Rectal smooth muscle tissue (tissue), 1 donor: Measurements from ENCODE around the gene TNRC6C.
A peak's percentile ranks its signal among the peaks of the same experiment; 100 is the strongest.

Source experiments
- H3K27ac ChIP-seq: one replicate; pipeline ENCODE4 v1.7.0; 2013; ENCODE audit warnings: low read depth, low read length, inconsistent platforms
- H3K27me3 ChIP-seq: one replicate; pipeline ENCODE4 v1.7.0; 2013; ENCODE audit warnings: low read length; ENCODE audit not compliant: control insufficient read depth, insufficient read depth
- H3K36me3 ChIP-seq: one replicate; pipeline ENCODE4 v1.7.0; 2013; ENCODE audit warnings: low read length; ENCODE audit not compliant: control insufficient read depth, insufficient read depth
- H3K4me1 ChIP-seq: one replicate; pipeline ENCODE4 v1.7.0; 2013; ENCODE audit warnings: low read length; ENCODE audit not compliant: control insufficient read depth, insufficient read depth
- H3K4me3 ChIP-seq: one replicate; pipeline ENCODE4 v1.7.0; 2013; ENCODE audit warnings: low read length
- H3K9ac ChIP-seq: one replicate; pipeline ENCODE4 v1.7.0; 2013; ENCODE audit warnings: low read length

TNRC6C gene

DNA sequence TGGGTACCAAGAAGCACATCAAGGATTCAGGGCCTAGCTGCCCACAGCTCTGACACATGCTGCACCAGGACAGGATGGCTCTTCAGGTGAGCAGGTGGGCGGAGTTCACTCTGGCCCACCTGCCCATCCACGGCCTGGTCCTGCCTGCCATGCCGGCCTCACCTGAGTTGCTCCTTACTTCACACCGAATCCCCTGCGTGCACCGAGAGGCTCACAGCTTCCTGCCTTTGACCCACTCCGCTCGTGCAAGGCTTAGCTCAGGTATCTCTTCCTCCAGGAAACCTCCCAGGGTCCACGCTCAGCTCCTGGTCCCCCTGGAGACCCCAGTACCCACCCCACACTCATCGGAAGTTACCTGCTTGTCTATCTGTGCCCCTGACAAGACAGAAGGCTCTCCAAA is 21.6 kb upstream of the TNRC6C start:
- Histone ChIP-seq H3K9ac (no peak overlapping the region), H3K36me3 (no peaks in the 10 kb centered on the region), H3K27ac (no peak overlapping the region), H3K27me3 (no peaks in the 10 kb centered on the region), H3K4me1 (no peaks in the 10 kb centered on the region), H3K4me3 (no peak overlapping the region)

DNA sequence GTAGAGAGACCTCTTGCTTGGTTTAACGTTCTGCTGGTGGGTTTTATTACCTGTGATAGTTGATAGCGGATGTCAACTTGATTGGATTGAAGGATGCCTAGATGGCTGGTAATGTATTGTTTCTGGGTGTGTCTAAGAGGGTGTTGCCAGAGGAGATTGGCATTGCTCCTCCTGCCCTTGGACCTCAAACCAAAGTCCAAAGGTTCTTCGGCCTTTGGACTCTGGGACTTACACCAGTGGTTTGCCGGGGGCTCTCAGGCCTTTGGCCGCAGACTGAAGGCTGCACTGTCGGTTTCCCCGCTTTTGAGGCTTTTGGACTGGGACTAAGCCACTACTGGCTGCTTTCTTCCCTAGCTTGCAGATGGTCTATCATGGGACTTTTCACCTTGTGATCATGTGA is 17.5 kb upstream of the TNRC6C start:
- Histone ChIP-seq H3K4me1 (no peaks in the 10 kb centered on the region), H3K9ac (no peak overlapping the region), H3K27ac (no peak overlapping the region), H3K36me3 (no peaks in the 10 kb centered on the region), H3K27me3 (no peaks in the 10 kb centered on the region), H3K4me3 (no peak overlapping the region)

DNA sequence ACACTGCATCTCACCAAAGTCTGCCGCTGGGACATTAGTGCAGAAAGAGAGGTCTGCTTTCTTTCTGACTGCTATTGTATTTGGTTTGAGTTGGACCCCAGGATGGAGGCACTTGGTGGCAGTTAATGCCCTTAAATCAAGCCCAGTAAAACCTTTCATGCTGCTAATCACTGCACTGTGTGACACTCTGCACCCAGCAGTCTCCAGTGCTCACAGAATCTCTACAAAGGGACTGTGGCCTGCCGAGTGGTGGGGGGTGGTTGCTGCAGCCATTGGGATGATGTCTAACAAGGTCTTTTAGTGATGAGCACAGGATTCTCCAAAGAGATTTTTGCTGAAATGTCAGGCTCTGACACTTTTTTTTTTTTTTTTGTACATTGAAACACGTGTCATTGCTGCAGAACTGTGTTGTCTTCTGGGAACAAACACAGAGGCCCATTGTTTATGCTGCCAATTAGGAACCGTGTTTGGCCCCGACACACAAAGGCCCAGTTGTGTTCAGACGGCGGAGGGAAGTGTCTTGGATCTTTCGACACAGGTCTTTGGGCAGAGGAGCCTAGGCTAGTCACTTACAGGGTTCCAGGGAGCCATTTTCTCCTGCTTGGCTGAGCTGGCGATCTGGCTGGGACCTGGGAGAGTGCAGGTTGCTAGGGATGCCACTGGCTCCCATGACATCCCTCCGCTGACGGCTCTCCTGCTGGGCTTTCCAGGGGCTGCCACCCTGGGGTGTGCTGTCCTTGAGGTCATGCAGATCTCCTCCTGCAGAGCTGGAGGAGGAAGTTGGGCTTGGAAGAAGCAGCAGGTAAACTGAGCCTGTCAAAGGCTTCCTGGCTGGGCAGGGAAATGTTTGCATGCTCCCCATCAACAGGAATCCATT is 16.2 kb upstream of the TNRC6C start:
- no peaks in the 10 kb centered on the region for H3K27me3 ChIP-seq
- H3K36me3 ChIP-seq, result no peaks in the 10 kb centered on the region
- no peak overlapping the region for H3K27ac ChIP-seq
- H3K4me1 ChIP-seq, result no peaks in the 10 kb centered on the region
- H3K9ac ChIP-seq, result no peak overlapping the region
- no peak overlapping the region for H3K4me3 ChIP-seq

DNA sequence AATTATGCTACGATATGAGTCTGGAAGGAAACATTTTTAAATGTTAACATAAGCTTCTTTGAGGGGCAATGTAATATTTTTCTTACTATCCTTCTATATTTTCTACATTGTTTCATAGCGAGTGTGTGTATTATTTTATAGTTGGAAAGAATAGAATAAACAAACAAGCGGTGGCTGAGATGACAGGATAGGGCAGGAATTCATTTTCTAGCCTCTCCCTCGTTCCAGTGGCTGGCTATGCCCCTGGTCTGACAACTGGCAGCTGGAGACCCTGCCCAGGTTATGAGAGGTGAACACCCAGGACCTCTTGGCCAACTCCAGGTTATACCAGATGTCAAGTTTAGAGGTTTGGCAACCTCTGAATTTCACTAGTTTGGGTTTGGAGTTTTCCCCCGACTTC is 14.5 kb upstream of the TNRC6C start:
- Histone ChIP-seq H3K27ac (no peak overlapping the region), H3K27me3 (no peaks in the 10 kb centered on the region), H3K4me1 (no peaks in the 10 kb centered on the region), H3K4me3 (no peak overlapping the region), H3K9ac (no peak overlapping the region), H3K36me3 (no peaks in the 10 kb centered on the region)

DNA sequence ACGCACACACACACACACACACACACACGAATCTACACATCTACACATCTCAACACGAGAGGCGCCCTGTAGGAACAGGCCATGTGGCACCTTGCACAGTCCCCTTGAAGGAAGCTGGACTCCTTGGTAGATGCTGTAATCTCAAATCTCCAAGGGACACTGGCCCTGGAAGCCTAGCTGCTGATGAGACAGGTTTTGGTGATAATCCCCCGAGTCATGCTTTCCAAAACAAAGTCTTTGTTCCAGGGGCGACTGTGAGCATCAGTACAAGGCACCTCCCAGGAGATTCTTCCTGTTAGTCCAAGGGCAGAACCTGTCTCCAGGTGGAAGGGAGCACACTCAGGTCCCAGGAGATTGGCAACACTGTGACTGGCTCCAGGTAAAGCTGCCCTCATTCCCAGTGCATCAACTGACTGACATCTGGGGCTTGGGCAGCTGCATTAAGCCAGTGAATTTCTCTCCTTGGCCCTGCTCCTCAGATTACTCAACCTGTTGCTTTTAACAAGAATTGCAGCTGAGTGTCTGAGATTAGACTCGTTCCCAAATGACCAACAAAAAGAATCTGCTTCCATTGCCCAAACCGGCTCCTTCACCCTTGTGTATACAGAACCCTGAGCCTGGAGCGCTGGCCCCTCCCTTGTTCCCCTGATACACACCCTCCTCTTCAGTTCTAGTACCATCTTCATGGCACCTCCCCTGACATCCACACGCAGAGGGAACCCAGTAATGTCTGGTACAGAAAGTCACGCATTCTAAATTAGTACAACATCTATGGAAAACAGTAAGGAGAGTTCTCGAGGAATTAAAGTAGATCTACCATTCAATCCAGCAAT is 13.9 kb upstream of the TNRC6C start:
- H3K36me3 ChIP-seq, result no peaks in the 10 kb centered on the region
- no peak overlapping the region for H3K9ac ChIP-seq
- no peaks in the 10 kb centered on the region for H3K4me1 ChIP-seq
- H3K27ac ChIP-seq, result no peak overlapping the region
- no peaks in the 10 kb centered on the region for H3K27me3 ChIP-seq
- no peak overlapping the region for H3K4me3 ChIP-seq

DNA sequence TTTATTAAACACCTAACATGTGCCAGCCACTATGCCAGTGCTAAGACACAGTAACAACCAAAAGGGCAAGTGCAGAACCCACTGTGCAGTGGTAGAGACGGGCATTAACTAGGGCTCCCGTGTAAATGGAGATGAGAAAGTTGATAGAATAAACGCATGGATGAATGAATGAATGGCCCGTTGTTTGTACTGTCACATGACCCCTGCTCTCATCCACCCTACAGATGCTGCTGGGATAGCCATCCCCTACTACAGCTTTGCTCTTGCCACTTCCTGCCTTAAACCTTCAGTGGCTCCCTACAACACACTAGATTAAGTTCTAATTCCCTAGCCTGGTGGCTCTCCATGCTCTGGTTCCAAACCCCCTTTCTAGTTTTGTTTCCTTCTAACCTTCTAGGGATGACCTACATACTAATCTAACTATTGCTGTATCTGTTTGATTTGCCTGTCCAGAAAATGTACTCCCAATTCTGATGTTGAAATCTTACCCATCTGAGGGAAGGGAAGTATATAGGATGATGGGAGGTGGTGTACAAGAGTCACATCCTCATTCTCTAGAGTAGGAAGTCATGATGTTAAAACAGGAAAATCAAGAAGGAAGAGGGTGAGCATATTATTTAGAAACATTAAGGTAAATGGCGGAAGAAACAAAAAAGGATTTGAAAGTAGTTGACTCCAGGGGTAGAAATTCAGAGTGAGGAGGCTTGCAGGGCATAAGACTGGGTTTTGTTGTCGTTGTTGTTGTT is 11.4 kb upstream of the TNRC6C start:
- no peak overlapping the region for H3K27ac ChIP-seq

DNA sequence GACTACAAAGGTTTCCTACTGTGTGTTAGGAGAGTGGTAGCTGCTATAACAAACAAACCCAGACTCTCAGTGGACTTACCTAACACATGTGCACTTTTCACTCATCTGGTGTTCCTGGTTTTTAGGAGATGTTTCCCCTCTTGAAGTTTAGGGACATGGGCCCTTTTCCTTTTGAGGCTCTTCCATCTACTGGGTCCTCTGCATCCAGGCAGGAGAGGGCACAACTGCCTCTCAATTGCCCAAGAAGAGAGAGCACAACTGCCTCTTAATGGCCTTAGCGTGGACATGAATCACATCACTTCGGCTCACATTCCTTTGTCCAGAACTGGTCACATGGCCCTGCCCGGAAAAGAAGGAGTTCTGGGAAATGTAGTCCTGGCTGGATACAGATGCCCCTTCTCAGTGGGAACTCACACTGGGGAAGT is 9.8 kb upstream of the TNRC6C start:
- no peak overlapping the region for H3K4me3 ChIP-seq
- no peaks in the 10 kb centered on the region for H3K4me1 ChIP-seq
- no peak overlapping the region for H3K27ac ChIP-seq
- no peak overlapping the region for H3K9ac ChIP-seq
- H3K36me3 ChIP-seq, result no peaks in the 10 kb centered on the region
- H3K27me3 ChIP-seq, result no peaks in the 10 kb centered on the region

More for the DNA sequence above, 11.4 kb upstream of the TNRC6C start:
- Histone ChIP-seq H3K27me3 (no peaks in the 10 kb centered on the region), H3K36me3 (no peaks in the 10 kb centered on the region), H3K4me3 (no peak overlapping the region), H3K4me1 (no peaks in the 10 kb centered on the region), H3K9ac (no peak overlapping the region)

DNA sequence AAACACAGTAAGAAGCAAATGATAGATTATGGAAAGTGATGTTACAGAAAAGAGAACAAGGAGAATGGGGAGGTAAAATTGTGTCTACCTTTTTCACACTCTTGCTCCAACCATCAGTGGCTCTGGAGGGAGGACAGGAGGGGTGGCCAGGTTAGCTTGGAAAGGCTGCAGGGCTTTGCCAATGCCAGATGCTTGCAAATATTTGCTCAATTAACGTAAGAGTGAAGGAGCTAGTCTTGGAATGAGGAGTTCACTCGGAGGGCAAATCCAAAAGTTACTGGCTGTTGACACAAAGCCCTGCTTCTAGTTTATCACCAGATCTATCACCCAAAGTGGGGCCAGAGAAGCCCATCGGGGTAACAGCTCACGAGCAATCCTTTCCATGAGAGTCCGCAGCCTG is 7.4 kb upstream of the TNRC6C start:
- Histone ChIP-seq H3K9ac (no peak overlapping the region), H3K27me3 (peaks cover 2% of the 10 kb centered on the region), H3K4me1 (no peaks in the 10 kb centered on the region), H3K27ac (no peak overlapping the region), H3K36me3 (no peaks in the 10 kb centered on the region), H3K4me3 (no peak overlapping the region)

DNA sequence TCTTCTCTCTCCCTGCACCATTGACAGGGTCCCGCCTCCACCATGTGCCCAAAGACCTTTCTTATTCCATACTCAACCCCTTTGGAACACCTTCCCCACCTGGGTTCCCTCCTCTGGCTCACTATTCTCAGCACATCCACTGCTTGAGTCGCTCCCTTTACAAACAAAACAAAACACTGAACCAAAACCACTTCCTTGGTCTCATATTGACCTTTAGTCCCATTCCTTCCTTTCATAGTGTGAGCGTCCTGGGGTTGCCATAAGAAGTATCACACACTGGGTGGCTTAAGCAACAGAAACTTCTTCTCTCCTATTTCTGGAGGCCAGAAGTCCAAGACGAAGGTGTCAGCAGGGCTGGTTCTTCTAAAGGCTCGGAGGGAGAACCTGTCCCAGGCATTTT is 6.1 kb upstream of the TNRC6C start:
- H3K36me3 ChIP-seq, result no peaks in the 10 kb centered on the region
- peaks cover 2% of the 10 kb centered on the region for H3K27me3 ChIP-seq
- no peak overlapping the region for H3K4me3 ChIP-seq
- H3K9ac ChIP-seq, result no peak overlapping the region
- no peaks in the 10 kb centered on the region for H3K4me1 ChIP-seq
- no peak overlapping the region for H3K27ac ChIP-seq

DNA sequence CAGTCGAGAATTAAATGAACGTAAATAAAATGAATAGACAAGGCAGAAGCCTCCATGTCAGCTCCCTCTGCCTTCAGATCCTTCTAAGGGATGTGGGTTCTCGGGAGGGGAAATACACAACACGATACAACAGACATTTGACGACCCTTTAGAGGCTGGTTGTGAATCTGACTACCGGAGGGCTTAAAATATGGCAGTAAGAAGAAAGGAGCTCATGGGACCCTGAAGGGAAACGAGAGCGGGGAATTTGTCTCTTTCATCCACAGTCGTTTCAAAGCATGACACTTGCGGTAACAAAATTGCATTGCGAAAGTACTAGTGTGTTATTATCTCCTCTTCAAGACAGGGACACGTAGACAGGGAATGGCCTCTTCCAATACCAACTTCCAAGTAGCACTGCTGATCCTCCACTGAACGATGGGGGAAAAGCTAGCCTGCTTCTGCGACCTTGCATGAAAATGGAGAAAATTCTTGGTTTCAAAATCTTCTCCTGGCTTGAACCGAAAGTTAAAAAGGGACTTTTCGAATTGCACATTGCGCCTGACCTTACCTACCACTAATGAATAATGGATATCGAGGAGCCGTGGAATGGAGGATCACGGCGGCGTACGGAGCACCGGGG is 1.2 kb upstream of the TNRC6C start:
- Histone ChIP-seq H3K9ac (no peak overlapping the region), H3K27ac (peak overlapping the region; percentile 74), H3K27me3 (peaks cover 2% of the 10 kb centered on the region), H3K36me3 (no peaks in the 10 kb centered on the region), H3K4me3 (peak overlapping the region; percentile 85), H3K4me1 (peaks cover 7% of the 10 kb centered on the region)

DNA sequence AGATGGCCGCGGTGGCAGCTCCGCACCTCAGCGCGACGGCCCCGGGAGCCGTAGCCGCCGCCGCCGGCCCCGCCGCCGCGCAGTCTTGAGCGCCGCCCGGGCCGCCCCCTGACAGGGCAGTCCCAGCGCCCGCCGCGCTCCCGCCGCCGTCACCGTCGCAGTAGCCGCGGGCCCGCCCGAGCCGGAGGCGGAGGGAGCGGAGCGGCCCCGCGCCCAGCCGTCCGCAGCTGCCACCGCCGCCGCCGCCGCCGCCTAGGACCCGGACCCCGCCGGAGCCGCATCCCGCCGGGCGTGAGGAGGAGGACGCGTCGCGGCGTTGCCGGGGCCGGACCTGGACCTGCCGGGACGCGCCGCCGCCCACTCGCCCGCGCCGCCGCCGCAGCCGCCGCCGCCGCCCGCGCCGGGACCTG is 218 bp downstream of the TNRC6C start:
- no peak overlapping the region for H3K9ac ChIP-seq
- peaks cover 12% of the 10 kb centered on the region for H3K4me1 ChIP-seq
- H3K27me3 ChIP-seq, result peaks cover 2% of the 10 kb centered on the region
- peak overlapping the region; percentile 8 for H3K27ac ChIP-seq
- H3K4me3 ChIP-seq, result peak overlapping the region; percentile 44
- no peaks in the 10 kb centered on the region for H3K36me3 ChIP-seq
